HepG2 (cell line): Measurements from ENCODE around the gene CTF1. TPM values are rescaled to one million over a fixed set of nuclear protein-coding genes. Genes with fewer than 3 reads are reported as not detected.

ENCODE experiments used
- EHMT2 ChIP-seq: fragments of 200-600 bp; sonication (generic); IDR thresholded peaks from 2 replicates; pipeline ENCODE4 v1.7.0; 2017; ENCODE audit warnings: antibody characterized with exemption, low read depth, low read length, borderline replicate concordance
- HBP1 ChIP-seq: IDR thresholded peaks from 2 replicates; pipeline ENCODE4 v1.6.1; 2016; ENCODE audit warnings: low read depth, control low read depth
- KDM3A ChIP-seq: IDR thresholded peaks from 2 replicates; pipeline ENCODE4 v1.6.1; 2018; ENCODE audit warnings: low read depth, missing compliant biosample characterization
- MNT ChIP-seq: fragments of 450-650 bp; IDR thresholded peaks from 2 replicates; pipeline ENCODE4 v1.6.1; 2016
- RBAK ChIP-seq: sonication (generic); formaldehyde crosslinking; IDR thresholded peaks from 2 replicates; pipeline ENCODE4 v1.5.1; 2020; ENCODE audit warnings: mild to moderate bottlenecking, missing genetic modification reagents
- RXRB ChIP-seq: IDR thresholded peaks from 2 replicates; pipeline ENCODE4 v1.6.1; 2016; ENCODE audit warnings: borderline replicate concordance, missing genetic modification reagents, missing compliant biosample characterization
- SP5 ChIP-seq: IDR thresholded peaks from 2 replicates; pipeline ENCODE4 v1.6.1; 2016; ENCODE audit warnings: low read depth, borderline replicate concordance
- SRY ChIP-seq: sonication (generic); formaldehyde crosslinking; IDR thresholded peaks from 2 replicates; pipeline ENCODE4 v1.8.0; 2022; ENCODE audit warnings: mild to moderate bottlenecking, missing genetic modification reagents
- ZNF124 ChIP-seq: sonication (generic); formaldehyde crosslinking; IDR thresholded peaks from 2 replicates; pipeline ENCODE4 v1.4.0; 2020; ENCODE audit warnings: missing genetic modification reagents
- ZNF318 ChIP-seq: sonication (generic); formaldehyde crosslinking; IDR thresholded peaks from 2 replicates; pipeline ENCODE4 v1.4.0; 2020; ENCODE audit warnings: mild to moderate bottlenecking, missing genetic modification reagents
- ZNF761 ChIP-seq: sonication (generic); formaldehyde crosslinking; conservative IDR thresholded peaks from 2 replicates; pipeline ENCODE4 v1.4.0; 2020; ENCODE audit warnings: mild to moderate bottlenecking, missing genetic modification reagents
- ZNF780A ChIP-seq: sonication (generic); formaldehyde crosslinking; IDR thresholded peaks from 2 replicates; pipeline ENCODE4 v1.8.0; 2022; ENCODE audit warnings: mild to moderate bottlenecking, missing genetic modification reagents, moderate library complexity
- ZNF784 ChIP-seq: sonication (generic); formaldehyde crosslinking; IDR thresholded peaks from 2 replicates; pipeline ENCODE4 v1.5.1; 2020; ENCODE audit warnings: missing genetic modification reagents, mild to moderate bottlenecking, borderline replicate concordance
- ZNF788 ChIP-seq: sonication (generic); formaldehyde crosslinking; IDR thresholded peaks from 2 replicates; pipeline ENCODE4 v1.5.0; 2020; ENCODE audit warnings: mild to moderate bottlenecking, missing genetic modification reagents, borderline replicate concordance
- polyA plus RNA-seq, 8 experiments: library from polyadenylated mRNA; depleted of rRNA in 3 of 8; stranded (reverse) in 7 of 8; unstranded in 1 of 8; fragments of >200 nt; fragmentation: Illumina TruSeq in 4 of 8; extraction: Trizol in 4 of 8; gene quantifications; 2 replicates each; pipeline versions ENCODE4 v1.2.1 to v1.2.3, GENCODE V29; 2011 to 2016; ENCODE audit warnings: low read depth in 4 of 8, missing spikeins in 1 of 8, mixed read lengths in 1 of 8; ENCODE audit not compliant: insufficient read depth in 1 of 8
- total RNA-seq, 5 experiments: library from RNA; depleted of rRNA; stranded (reverse); fragments of >200 nt; fragmentation: Illumina TruSeq; extraction: Trizol; gene quantifications; 2 replicates each; pipeline ENCODE4 v1.2.3, GENCODE V29; 2016; ENCODE audit warnings: low read depth in 1 of 5
- TF ChIP-seq, protein P1 (sequence below): sonication (generic); formaldehyde crosslinking; IDR thresholded peaks from 2 replicates; pipeline ENCODE4 v1.4.0; 2020; ENCODE audit warnings: missing genetic modification reagents, borderline replicate concordance

The CTF1 gene
- total and polyA plus RNA-seq, 2 of the 13 experiments (the other 11 are each of a cell fraction or from before 2014, with no cell fraction given): 0.13 to 1.8 TPM

- TF ChIP-seq, protein P1, sequence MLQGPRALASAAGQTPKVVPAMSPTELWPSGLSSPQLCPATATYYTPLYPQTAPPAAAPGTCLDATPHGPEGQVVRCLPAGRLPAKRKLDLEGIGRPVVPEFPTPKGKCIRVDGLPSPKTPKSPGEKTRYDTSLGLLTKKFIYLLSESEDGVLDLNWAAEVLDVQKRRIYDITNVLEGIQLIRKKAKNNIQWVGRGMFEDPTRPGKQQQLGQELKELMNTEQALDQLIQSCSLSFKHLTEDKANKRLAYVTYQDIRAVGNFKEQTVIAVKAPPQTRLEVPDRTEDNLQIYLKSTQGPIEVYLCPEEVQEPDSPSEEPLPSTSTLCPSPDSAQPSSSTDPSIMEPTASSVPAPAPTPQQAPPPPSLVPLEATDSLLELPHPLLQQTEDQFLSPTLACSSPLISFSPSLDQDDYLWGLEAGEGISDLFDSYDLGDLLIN: no peak
- no peak for TF ChIP-seq ZNF784 (CRISPR knock-in tag)
- no peak for TF ChIP-seq RBAK (CRISPR knock-in tag)
- no peak; the same call in 1 of the 2 replicates for TF ChIP-seq SRY
- no peak for TF ChIP-seq EHMT2
- no peak for TF ChIP-seq ZNF761
- 0 out of 2 replicates have a peak, but pooled peaks have one; percentile 13 for TF ChIP-seq ZNF124
- 0 out of 2 replicates have a peak, but pooled peaks have one; percentile 64 for TF ChIP-seq SP5 (CRISPR knock-in tag)
- no peak for TF ChIP-seq ZNF318
- TF ChIP-seq KDM3A (CRISPR knock-in tag): peak; percentile 11; the same call in 1 of the 2 replicates
- 0 out of 2 replicates have a peak, but pooled peaks have one; percentile 12 for TF ChIP-seq MNT
- no peak for TF ChIP-seq ZNF780A
- TF ChIP-seq HBP1 (CRISPR knock-in tag): no peak; the same call in 1 of the 2 replicates
- TF ChIP-seq RXRB (CRISPR knock-in tag): peak; percentile 48; the same call in 1 of the 2 replicates
- TF ChIP-seq ZNF788 (CRISPR knock-in tag): peak; percentile 27; the same call in 1 of the 2 replicates
Observed at GRCh38 chr16:30922420-30922959, 26.1 kb downstream of the CTF1 start (continued).
